GM21619 (cell line): ENCODE results near the gene BANK1.

ENCODE experiments used
- ATAC-seq: cut with Tn5 transposase; IDR thresholded peaks from one replicate; pipeline ENCODE4 v1.9.1; 2021; ENCODE audit not compliant: unreplicated experiment

BANK1 gene

DNA sequence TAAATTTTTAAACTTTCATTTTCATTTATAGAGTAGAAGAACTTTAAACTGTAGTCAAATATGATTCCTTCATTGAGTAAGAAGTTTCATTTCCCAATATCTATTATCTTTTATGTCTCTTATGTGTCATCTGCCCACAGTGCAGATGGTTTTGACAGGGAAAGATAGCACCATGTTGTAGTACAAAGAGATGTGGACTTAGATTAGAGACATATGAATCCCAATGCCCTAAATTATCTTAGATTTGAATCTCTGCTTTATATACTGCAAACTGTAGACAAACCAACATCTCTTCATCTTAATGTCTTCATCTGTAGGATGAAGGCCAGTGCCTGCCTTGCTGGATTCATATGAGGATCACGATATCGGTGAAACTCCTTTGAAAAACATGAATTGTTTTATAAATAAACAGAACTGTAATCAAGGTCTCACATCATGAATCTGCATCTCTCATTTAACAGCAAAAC is 217.5 kb downstream of the BANK1 start:
- peak; percentile 92 for ATAC-seq

DNA sequence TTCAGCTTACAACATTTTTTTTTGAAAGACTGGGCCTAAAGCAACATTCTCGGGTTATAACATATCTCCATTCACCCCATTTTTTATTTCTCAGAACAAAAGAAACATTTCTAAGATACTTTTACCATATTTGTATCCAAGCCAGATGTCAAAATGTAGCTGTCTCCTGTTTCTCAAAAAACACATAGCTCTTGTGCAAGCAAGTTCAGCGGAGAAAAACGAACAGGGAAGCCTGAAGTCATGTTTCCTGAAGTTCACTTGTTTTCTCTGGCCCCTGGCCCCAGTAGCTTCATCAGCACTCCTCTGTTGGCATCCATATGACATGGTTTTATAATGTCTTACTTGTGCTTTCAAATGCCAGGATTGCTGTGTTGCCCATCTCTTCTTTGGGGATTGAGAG is 218.2 kb downstream of the BANK1 start:
- no peak for ATAC-seq

DNA sequence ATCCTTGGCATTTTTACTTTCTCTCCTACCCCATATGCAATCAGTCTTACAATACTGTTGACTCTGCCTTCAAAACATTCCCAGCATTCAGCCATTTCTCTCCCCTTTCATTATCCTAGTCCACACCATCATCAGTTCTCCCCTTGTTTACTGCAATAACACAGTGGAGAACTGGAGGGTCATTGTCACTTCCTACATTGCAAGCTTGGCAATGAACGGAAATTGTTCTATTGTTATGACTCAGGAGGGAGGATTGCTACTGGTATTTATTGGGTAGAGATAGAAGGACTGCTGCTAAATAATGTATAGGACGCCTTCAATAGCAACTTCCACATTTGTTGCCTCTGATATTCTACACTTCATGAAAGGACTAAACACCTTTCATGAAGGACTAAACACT is 231.8 kb downstream of the BANK1 start:
- ATAC-seq = no peak

DNA sequence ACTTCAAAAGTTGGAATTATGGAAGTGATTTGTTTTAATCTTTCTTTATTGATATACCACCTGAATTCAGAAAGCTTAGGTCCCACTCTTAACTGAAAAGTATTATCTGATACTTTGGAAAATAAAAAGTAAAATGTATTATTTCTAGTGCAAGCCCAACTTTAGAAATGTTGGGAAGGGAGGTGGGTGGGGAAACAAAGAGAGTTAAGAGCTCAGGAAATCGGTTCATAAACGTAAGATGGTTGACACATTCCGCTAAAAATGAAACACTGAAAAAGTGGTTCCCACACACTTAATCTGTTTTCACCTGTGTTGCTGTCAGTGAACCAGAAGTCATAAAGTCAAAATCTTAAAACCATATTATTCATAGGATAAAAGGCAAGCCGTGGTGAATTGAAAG is 237.4 kb downstream of the BANK1 start:
- no peak for ATAC-seq

DNA sequence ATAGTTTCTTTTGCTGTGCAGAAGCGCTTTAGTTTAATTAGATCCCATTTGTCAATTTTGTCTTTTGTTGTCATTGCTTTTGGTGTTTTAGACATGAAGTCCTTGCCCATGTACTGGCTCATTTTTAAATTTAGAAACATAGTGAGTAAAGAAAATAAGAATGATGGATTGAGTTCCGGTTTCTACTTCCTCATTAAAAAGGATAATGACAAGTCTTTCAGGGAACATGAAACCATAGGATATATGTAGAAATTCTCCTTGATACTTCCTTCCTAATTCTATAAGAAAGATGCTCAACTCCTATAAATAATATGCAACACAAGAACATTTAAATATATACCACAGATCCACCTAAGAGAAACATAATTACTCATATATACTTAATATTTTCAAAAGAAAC is 240.9 kb downstream of the BANK1 start:
- no peak for ATAC-seq

DNA sequence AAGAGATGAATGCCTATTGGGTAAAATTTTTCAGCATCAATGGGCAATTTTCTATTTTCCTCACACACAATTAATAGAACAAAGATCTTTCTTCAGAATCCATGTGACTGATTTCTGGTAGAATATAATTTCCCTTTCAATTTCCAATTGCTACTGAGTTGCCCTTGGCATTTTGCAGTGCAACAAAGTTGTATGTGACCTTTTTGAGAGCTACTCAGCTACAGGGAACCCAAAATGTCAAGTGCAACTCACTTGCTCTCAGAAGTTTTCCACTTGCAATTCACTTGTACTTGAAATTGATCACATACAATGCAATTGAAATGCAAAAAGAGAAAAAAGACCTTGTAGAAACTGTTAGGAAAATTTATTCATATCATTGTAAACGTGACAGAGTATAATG is 245.5 kb downstream of the BANK1 start:
- no peak for ATAC-seq

DNA sequence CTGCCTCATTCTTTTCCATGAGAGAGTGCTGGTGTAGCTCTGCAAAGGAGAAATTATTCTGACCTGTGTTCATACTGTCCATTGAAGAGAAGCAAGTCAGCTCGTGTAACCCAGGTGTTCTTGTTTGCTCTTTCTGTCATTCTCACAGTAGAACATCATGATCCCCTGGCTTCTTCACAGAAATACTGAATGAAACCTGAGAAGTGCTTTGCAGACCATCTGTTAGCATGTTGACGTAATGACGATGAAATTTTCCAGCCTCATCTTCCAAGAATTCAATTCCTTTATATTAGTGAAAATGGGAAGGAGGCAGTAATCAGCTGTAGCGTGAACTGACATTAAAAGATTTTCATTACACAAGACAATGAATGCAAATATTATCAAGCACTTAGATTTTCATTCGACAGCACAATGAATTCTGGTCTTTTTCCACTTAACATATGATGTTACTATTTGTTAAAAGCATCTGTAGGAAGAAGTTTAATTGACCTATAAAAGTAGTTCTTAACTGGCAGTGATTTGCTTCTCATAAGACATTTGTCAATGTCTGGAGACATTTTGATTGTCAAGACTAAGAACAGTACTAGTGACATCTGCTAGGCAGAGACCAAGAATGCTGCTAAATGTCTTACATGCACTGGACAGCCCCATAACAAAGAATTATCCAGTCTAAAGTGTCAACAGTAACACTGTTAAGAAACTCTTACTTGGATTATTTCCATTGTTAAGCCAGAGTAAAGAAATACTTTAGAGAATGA is 246.3 kb downstream of the BANK1 start:
- ATAC-seq = no peak

DNA sequence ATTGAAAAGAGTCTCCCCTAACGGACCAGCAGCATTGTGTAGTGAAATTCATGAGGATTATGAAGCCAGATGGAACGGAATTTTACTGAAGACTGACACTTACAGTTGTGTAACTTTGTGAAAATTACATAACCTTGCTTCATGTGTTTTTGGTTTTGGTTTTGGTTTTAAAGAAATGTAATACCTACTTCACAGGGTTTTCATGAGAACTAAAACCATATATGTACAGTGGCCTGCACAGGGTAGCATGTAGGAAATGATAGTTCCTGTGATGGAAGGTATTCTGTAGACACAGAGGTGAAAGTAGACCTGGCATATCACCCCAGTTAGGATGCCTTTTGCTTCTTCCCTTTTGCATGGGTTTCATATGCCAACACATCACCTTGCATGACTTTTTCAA is 247.0 kb downstream of the BANK1 start:
- ATAC-seq = no peak

DNA sequence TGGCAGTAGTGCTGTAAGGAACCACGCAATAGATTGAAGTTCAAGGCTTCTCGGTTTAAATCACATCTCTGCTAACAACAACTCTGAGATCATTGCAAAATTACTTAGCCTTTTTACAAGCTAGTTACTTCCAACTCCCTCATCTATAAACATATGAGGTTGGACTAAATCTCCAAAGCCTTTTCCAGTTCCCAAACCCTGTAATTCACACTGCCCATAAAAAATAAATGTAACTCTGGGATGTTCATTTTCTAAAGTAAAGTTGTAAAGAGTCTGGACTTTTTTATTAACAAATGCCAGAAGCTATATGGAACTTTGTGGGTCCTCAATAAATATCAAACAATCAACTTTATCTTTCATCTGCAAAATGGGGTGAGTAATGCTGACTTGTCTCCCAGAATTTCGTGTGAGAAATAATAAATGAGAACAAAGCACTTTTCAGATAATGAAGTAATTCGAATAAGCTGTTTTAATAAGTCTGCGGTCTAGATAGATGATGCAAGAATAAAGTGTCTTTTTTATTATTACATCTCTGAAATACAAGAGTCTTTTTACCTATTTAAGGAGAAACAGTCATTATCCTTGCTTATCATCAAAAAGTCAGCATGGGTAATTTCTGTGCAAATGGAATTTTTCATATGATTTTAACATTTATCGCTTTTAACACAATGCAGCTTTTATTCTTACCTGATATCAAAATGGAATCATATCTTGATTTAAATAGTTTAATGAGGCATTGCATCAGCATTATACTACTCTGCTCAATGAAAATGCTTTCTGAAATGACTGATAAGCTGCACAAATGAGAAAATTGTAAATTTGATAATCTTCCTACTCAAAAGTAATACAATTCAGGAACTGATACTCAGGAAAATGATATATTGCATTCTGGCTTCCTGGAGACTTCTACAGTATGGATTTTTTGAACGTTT is 252.6 kb downstream of the BANK1 start:
- no peak for ATAC-seq

DNA sequence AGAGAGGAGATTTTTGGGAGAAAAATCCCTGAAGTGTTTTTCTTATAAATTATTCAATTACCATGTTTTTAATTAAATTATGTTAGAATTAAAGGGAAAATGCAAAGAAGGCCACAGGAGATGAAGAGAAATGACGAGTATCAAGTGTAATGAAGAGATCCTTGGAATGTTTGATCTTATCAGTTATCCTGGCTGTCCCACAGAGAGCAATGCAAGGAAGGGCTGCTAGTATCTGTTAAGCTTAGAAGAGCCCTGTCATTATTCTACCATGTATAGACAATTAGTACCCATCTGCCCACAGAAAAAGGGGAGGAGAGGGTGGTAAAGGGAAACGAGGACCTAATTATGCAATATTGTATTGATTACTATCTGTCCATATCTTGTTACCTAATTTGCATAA is 257.1 kb downstream of the BANK1 start:
- no peak for ATAC-seq

DNA sequence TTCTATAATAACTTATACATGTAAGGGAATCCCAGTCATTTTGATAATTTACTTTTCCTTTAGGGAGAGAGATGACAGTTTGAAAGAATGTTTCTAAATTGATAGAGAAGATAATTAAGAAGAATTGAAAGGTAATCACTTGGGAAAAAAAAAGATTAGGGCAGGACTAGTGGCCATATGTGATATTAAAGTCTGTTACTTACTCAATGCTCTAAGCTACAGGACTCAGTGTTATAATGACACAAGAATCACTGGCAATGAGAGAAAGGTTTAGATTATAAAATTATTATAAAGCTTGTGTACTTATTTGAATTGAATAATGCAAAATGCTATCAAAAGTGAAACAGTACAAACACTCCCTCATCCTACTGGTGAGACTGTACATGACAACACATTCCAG is 265.3 kb downstream of the BANK1 start:
- ATAC-seq = no peak

DNA sequence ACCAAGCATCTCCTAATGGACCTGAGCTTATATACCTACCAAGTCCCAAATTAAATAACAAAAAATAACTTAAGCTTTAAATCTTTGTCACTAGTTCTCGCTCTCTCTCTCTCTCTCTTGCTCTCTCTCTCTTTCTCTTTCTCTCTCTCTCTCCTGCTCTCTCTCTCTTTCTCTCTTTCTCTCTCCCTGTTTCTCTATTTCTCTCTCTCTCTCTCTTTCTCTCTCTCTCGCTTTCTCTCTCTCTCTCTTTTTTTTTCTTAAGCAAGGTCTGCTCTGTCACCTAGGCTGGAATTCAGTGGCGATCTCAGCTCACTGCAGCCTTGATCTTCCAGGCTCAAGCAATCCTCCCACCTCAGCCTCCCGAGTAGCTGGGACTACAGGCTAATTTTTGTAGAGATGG is 266.6 kb downstream of the BANK1 start:
- no peak for ATAC-seq

DNA sequence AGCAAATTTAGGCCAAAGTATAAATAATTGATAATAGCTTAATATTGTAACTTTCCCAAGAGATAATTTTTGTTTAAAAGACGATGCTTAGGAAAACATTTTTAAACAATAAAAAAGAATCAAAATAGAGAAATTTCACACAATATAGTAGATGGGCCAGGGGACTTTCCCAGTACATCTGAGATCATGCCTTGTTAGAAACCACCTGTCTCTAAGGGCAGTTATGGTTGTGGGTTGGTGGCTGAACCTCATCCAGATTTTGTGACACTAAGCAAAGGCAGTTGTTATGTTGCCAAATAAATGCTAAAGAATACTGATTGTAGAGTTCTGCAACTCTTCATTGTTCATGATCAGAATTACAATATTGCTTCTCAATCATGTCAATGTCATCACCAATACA is 270.6 kb downstream of the BANK1 start:
- peak; percentile 75 for ATAC-seq

DNA sequence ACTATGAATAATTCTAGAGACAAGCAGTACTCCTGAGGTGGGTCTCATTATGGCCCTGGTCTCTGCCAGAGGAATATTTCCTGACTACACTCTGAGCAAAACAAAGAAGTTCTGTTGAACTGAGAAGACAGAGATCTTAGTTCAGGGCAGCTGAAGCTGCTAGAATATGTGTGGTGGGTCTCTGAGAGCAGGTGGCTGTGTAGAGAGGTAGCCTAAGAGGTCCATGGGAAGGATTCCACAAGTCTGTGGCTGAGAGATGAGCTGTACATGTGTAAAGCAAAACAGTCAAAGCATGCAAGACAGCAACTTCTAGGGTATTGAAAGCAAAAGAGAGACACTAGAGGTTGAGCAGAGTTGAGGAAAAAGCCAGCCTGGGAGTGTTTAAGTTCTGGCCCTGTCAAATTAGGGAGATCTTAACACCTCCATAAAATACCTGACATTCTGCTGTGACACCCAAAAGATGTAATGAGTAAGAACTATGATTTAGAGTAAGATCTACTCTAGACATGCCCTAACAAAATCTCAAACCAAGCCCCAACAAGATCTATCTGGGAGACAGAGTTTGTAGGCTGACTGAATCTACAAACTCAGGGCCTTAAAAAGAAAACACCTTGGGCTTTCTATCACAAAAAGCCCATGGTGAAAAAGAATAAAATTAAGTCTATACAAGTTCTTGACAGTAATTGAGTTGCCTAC is 274.4 kb downstream of the BANK1 start:
- ATAC-seq = no peak

DNA sequence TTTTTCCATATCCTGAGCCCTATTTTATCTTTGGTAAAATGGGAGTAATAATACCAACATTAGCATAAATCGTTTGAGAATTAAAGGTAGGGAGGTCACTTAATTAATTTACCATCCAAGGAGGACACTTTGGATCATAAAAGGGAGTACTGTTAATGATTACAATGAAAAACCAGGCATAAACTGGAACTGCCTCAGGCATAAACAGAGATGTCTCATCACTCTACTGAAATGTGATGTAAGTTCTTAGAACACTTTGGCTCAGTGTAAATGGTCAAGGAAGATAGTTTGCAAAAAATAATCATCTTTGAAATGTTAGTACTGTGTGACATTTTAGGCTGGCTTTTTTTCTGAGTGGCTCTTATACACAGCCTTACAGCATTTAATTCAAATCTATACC is 286.1 kb downstream of the BANK1 start:
- no peak for ATAC-seq

DNA sequence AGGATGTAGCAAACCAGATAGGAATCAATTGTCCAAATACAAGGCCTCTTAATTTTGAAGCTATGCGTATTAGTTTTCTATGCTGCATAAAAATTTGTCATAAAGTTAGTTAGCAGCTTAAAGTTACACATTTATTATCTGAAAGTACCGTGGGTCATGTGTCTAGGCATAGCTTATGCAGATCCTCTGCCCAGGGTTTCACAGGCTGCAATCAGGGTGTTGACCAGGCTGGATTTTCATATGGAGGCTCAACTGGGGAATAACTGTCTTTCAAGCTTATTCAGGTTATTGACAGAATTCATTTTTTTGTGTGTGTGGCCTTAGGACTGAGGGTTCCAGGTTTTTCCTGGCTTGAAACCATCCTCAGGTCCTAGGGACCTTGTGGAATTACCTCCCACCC is 289.7 kb downstream of the BANK1 start:
- no peak for ATAC-seq

DNA sequence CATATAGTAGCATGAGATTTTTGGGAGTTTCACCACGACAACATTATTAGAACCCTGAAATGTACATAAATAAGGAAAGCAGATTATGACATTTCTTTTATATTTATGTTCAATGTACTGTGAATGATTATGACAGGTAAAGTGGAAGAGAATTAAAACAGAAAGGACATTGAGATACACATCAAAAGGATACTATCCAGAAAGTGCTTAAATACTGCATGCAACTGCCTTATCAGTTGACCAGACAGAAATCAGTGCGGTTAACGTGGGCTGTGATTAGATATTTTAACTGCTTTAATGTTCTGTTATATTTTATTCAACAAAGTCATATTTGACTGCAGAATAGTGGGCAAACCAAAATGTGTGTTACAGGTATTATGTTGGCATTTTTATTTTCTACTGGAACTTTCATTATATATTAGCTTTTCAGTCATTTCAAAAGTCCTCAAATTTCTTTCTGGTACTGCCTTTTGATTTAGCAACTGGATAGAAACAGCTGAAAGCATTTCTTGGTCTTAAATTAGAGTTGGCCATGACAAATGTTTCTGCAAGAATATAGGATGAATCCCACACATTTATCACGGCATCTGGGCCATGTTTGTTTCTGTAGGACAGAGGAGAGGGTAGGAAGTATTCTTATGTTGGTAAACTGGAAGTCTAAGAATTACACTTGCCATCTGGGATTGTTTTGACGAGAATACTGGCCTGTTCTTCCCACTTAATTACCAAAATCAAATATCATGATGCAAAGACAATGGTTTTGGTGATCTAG is 299.5 kb downstream of the BANK1 start:
- ATAC-seq = no peak

DNA sequence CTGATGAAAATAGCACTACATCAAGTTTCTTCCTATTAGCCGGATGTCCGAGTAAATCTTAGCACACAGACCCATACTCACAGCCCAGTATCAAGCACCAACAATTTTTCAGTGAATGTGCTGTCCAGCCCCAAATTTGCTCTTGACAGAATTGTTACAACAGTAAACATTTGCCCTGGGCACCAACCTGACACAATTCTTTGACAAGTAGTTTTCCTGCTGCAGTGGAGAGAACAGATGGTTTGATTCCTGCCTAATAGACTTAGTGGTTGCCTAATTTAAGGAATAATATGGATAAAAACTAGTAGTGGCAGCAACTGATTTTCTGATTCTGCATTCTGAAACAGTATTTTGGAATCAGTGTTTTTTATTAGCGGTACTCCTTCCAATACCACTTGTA is 301.1 kb downstream of the BANK1 start:
- no peak for ATAC-seq

DNA sequence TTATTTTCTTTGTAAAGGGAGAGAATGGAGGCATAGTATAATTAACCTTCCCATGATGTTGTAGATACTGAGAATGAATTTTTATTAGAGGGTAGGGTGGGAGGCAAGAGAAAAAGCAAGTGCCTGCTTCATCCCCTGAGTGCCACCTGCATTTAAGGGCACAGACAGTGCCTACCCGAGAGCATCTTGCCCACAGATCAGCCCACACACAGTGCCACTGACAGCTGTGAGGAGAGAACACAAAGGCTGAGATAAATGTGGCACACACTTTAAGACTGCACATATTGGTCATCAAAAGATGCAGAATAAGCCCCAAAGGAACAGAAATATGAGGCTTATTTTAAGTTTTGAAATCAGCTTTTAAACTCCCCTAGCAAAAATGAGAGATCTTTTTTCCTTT is 304.0 kb downstream of the BANK1 start:
- no peak for ATAC-seq

DNA sequence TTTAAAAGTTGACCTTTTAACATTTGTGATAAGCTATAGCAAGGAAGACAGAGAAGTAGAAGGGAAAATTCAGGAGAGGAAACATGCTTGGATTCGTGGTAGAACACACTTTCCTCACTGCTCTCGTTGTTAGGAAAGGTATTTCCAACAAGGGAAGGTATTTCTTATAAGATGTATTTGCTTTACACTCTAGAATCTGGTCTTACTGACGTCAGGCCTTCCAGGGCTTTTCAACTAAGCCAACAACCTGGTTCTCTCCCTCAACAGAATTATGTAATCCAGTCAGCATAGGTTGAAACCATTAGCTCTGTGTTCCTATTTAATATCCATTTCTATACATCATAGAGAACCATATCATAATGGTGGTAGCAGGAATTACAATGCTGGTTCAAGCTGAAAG is 312.8 kb downstream of the BANK1 start:
- no peak for ATAC-seq

DNA sequence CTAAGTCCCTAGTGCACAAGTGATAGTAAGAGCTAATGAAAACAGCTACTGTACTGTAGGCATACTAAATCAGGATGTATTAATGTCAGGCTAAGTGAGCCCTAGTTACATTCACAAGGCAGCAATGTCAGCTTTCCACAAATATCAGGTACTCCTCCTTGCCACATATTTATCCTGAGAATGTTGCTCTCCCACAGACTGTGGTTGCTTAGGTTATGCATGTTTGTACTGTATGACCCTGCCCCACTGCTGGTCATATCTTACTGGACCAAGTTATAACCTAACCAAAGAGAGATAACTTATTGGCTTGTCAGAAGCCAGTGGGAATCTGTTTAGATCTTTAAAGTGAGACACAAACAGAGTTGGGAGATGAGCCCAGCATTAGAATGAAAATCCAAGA is 313.7 kb downstream of the BANK1 start:
- no peak for ATAC-seq
